ENCODE results near the gene ALG9.

Gene ALG9

GRCh38 chr11:111795334-111795985, 75.9 kb downstream of the ALG9 start:
- no peak for TF ChIP-seq TCF12 (IDR thresholded peaks at IDR 0.05; ENCODE audit: low read depth)
- no peak for TF ChIP-seq RAD21 (IDR thresholded peaks at IDR 0.05; ENCODE audit: low read depth)
- no peak for TF ChIP-seq CEBPB (IDR thresholded peaks at IDR 0.05)
- TF ChIP-seq USF1 (IDR thresholded peaks at IDR 0.05), result no peak
- TF ChIP-seq NFIC (IDR thresholded peaks at IDR 0.05), result no peak
- TF ChIP-seq, protein P1, sequence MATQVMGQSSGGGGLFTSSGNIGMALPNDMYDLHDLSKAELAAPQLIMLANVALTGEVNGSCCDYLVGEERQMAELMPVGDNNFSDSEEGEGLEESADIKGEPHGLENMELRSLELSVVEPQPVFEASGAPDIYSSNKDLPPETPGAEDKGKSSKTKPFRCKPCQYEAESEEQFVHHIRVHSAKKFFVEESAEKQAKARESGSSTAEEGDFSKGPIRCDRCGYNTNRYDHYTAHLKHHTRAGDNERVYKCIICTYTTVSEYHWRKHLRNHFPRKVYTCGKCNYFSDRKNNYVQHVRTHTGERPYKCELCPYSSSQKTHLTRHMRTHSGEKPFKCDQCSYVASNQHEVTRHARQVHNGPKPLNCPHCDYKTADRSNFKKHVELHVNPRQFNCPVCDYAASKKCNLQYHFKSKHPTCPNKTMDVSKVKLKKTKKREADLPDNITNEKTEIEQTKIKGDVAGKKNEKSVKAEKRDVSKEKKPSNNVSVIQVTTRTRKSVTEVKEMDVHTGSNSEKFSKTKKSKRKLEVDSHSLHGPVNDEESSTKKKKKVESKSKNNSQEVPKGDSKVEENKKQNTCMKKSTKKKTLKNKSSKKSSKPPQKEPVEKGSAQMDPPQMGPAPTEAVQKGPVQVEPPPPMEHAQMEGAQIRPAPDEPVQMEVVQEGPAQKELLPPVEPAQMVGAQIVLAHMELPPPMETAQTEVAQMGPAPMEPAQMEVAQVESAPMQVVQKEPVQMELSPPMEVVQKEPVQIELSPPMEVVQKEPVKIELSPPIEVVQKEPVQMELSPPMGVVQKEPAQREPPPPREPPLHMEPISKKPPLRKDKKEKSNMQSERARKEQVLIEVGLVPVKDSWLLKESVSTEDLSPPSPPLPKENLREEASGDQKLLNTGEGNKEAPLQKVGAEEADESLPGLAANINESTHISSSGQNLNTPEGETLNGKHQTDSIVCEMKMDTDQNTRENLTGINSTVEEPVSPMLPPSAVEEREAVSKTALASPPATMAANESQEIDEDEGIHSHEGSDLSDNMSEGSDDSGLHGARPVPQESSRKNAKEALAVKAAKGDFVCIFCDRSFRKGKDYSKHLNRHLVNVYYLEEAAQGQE (IDR thresholded peaks at IDR 0.05; ENCODE audit: low read depth), result no peak
- TF ChIP-seq, protein P2, sequence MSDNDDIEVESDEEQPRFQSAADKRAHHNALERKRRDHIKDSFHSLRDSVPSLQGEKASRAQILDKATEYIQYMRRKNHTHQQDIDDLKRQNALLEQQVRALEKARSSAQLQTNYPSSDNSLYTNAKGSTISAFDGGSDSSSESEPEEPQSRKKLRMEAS (IDR thresholded peaks at IDR 0.05), result no peak
- no peak for TF ChIP-seq TEAD4 (IDR thresholded peaks at IDR 0.05)
- TF ChIP-seq FOXM1 (IDR thresholded peaks at IDR 0.05; ENCODE audit: borderline replicate concordance, low read depth), result no peak

DNA sequence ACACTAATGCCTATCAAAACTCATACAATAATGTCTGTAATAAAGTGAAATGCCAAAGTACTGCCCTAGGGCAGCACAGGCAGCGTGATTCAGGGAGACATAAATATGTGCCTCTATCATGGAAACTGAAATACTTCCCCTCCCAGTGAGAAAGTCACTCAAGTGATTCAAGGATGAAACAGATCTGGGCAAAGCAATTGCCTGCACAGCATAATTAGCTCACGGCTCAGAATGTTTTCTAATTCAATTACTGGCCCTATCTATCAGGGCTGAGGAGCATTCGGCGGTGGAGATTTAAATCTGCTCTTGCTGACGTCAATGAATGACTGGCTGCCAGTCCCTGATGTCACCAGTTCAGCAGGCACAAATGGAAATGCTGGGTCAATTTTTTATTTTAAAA, 77.5 kb downstream of the ALG9 start:
- TF ChIP-seq, protein P2 (IDR thresholded peaks at IDR 0.05), result peak; percentile 30; the same call in 1 of the 2 replicates
- TF ChIP-seq ZBTB7A (IDR thresholded peaks at IDR 0.05; ENCODE audit: low read depth) (no peak), TEAD4 (IDR thresholded peaks at IDR 0.05) (peak; percentile 54; the same call in 1 of the 2 replicates)

DNA sequence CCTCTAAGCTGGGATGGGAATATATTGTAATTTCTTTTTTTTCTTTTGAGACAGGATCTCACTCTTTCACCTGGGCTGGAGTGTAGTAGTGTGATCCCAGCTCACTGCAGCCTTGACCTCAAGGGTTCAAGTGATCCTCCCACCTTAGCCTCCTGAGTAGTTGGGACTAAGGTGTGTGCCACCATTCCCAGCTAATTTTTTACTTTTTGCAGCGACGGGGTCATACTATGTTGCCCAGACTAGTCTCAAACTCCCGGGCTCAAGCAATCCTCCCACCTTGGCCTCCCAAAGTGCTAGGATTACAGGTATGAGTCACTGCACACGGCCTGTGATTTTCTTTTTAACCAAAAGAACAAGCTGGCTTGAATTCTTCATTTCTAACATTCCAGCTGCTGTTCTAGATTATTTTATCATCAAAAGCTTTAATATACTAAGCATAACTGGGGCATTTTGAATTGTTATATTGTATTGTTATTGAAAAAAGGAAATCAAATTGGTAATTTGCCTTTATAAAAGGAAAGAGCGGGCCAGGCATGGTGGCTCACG, 78.4 kb downstream of the ALG9 start:
- TF ChIP-seq TCF12 (IDR thresholded peaks at IDR 0.05; ENCODE audit: low read depth) (no peak), EGR1 (IDR thresholded peaks at IDR 0.05) (no peak), YY1 (IDR thresholded peaks at IDR 0.05; ENCODE audit: low read depth) (no peak), TEAD4 (IDR thresholded peaks at IDR 0.05) (no peak), FOXM1 (IDR thresholded peaks at IDR 0.05; ENCODE audit: borderline replicate concordance, low read depth) (no peak), CREB1 (IDR thresholded peaks at IDR 0.05; ENCODE audit: low read depth) (no peak), EP300 (IDR thresholded peaks at IDR 0.05; ENCODE audit: borderline replicate concordance) (no peak), CEBPB (IDR thresholded peaks at IDR 0.05) (no peak)
- TF ChIP-seq, protein P2 (IDR thresholded peaks at IDR 0.05), result no peak
- TF ChIP-seq, protein P1 (IDR thresholded peaks at IDR 0.05; ENCODE audit: low read depth), result no peak

GRCh38 chr11:111792314-111792713, 79.1 kb downstream of the ALG9 start:
- TF ChIP-seq CEBPB (IDR thresholded peaks at IDR 0.05), result no peak
- no peak for TF ChIP-seq ZBTB7A (IDR thresholded peaks at IDR 0.05; ENCODE audit: low read depth)
- no peak for TF ChIP-seq FOXM1 (IDR thresholded peaks at IDR 0.05; ENCODE audit: borderline replicate concordance, low read depth)
- TF ChIP-seq CREB1 (IDR thresholded peaks at IDR 0.05; ENCODE audit: low read depth), result no peak
- TF ChIP-seq RAD21 (IDR thresholded peaks at IDR 0.05; ENCODE audit: low read depth), result no peak
- TF ChIP-seq NFIC (IDR thresholded peaks at IDR 0.05), result no peak
- TF ChIP-seq YY1 (IDR thresholded peaks at IDR 0.05; ENCODE audit: low read depth), result no peak
- TF ChIP-seq, protein P2 (IDR thresholded peaks at IDR 0.05), result no peak
- TF ChIP-seq EP300 (IDR thresholded peaks at IDR 0.05; ENCODE audit: borderline replicate concordance), result no peak

DNA sequence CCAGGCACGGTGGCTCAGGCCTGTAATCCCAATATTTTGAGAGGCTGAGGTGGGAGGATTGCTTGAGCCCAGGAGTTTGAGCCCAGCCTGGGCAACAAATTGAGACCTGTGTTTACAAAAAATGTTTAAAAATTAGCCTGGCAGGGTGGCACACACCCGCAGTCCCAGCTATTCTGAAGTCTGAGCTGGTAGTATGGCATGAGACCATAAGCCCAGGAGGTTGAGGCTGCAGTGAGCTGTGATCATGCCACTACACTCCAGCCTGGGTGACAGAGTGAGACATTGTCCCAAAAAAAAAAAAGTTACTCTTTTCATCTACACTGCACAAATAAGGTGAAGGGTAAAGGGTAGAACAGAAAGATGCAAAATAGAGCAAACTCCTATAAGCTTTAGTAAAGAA, 82.9 kb downstream of the ALG9 start:
- TF ChIP-seq TCF12 (IDR thresholded peaks at IDR 0.05; ENCODE audit: low read depth), result no peak
- TF ChIP-seq FOXM1 (IDR thresholded peaks at IDR 0.05; ENCODE audit: borderline replicate concordance, low read depth), result no peak
- TF ChIP-seq TAF1 (IDR thresholded peaks at IDR 0.05; ENCODE audit: low read depth), result no peak
- no peak for TF ChIP-seq TEAD4 (IDR thresholded peaks at IDR 0.05)
- no peak for TF ChIP-seq USF1 (IDR thresholded peaks at IDR 0.05)
- no peak for TF ChIP-seq EP300 (IDR thresholded peaks at IDR 0.05; ENCODE audit: borderline replicate concordance)
- TF ChIP-seq YY1 (IDR thresholded peaks at IDR 0.05; ENCODE audit: low read depth), result no peak
- TF ChIP-seq EGR1 (IDR thresholded peaks at IDR 0.05), result no peak
- TF ChIP-seq, protein P2 (IDR thresholded peaks at IDR 0.05), result no peak
- no peak for TF ChIP-seq NFIC (IDR thresholded peaks at IDR 0.05)
- no peak for TF ChIP-seq ZBTB7A (IDR thresholded peaks at IDR 0.05; ENCODE audit: low read depth)
- no peak for TF ChIP-seq CEBPB (IDR thresholded peaks at IDR 0.05)
- TF ChIP-seq CREB1 (IDR thresholded peaks at IDR 0.05; ENCODE audit: low read depth), result no peak
- no peak for TF ChIP-seq RAD21 (IDR thresholded peaks at IDR 0.05; ENCODE audit: low read depth)
- TF ChIP-seq, protein P1 (IDR thresholded peaks at IDR 0.05; ENCODE audit: low read depth), result no peak

All from Ishikawa (cell line).